ENCODE results near the gene SERPINA1. TPM values are rescaled to one million over a fixed set of nuclear protein-coding genes. Genes with fewer than 3 reads are reported as not detected.
"Not testable (repeated sequence)": the region's sequence is repeated elsewhere in the genome, so short reads cannot be mapped to it uniquely, and the experiment has no call there.

Gene SERPINA1
- total and polyA plus RNA-seq, 8 donors = 10.5 to 1,332 (median 80.3) TPM

DNA sequence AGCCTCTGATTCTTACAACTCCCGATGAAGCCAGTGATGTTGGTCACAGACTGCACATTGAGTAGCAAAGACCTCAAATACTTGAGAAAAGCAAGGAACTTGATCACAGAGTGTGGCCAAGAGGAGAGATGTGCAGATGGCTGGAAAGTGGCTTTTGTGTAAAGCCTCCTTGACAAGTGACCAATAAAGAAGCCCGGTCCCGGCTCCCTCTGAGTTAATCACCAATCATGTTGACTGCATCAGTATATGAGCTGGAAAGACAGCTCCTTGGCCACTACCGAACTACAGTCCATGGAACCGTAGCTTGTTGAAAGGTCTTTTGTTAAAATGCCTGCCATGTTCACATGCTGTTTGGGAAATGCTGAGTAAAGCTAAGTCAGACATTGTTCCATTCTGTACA is 41.6 kb downstream of the SERPINA1 start:
- 78 to 90% (median 87%) methylated on average over 5 of the region's 5 CpGs for WGBS, 5 donors
- H3K4me1 ChIP-seq = peaks cover 0 to 14% (median 7%) of the 10 kb centered on the region in 4 donors
- H3K27me3 ChIP-seq = peaks cover 0 to 6% (median 0%) of the 10 kb centered on the region in 3 donors
- H3K4me3 ChIP-seq = no peak overlapping the region
- H3K36me3 ChIP-seq = no peaks in the 10 kb centered on the region
- intact Hi-C loops (cut with DNase I; ENCODE audit: low total_unique reads) = no loop called here
- H3K27ac ChIP-seq = no peak overlapping the region
- TF ChIP-seq, protein P1, sequence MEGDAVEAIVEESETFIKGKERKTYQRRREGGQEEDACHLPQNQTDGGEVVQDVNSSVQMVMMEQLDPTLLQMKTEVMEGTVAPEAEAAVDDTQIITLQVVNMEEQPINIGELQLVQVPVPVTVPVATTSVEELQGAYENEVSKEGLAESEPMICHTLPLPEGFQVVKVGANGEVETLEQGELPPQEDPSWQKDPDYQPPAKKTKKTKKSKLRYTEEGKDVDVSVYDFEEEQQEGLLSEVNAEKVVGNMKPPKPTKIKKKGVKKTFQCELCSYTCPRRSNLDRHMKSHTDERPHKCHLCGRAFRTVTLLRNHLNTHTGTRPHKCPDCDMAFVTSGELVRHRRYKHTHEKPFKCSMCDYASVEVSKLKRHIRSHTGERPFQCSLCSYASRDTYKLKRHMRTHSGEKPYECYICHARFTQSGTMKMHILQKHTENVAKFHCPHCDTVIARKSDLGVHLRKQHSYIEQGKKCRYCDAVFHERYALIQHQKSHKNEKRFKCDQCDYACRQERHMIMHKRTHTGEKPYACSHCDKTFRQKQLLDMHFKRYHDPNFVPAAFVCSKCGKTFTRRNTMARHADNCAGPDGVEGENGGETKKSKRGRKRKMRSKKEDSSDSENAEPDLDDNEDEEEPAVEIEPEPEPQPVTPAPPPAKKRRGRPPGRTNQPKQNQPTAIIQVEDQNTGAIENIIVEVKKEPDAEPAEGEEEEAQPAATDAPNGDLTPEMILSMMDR (IDR thresholded peaks at IDR 0.05) = no peak
- H3K9me3 ChIP-seq = no peaks in the 10 kb centered on the region
- DNase-seq = no peak

DNA sequence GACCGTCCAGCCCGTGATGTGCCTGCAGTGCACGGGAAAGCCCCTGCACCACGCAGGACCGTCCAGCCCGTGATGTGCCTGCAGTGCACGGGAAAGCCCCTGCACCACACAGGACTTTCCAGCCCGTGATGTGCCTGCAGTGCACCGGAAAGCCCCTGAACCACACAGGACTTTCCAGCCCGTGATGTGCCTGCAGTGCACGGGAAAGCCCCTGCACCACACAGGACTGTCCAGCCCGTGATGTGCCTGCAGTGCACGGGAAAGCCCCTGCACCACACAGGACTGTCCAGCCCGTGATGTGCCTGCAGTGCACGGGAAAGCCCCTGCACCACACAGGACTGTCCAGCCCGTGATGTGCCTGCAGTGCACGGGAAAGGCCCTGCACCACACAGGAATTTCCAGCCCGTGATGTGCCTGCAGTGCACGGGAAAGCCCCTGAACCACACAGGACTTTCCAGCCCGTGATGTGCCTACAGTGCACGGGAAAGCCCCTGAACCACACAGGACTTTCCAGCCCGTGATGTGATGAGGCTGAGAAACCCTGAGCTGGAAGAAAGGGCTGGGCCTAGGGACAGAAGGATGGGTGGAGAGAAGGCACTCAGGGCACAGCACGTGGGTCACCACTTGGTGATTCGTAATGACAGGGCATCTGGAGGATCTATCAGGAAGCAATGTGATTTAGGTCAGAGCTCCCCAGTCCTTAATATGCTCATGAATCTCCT is 42.2 kb downstream of the SERPINA1 start:
- 60 to 68% (median 68%) methylated on average over 16 to 24 of the region's 24 CpGs for WGBS, 5 donors
- H3K9me3 ChIP-seq; H3K27me3 ChIP-seq; H3K4me3 ChIP-seq; DNase-seq; H3K36me3 ChIP-seq; intact Hi-C loops (cut with DNase I; ENCODE audit: low total_unique reads); H3K27ac ChIP-seq: not testable (repeated sequence)
- peaks cover 0 to 17% (median 8%) of the 10 kb centered on the region in 4 donors for H3K4me1 ChIP-seq

DNA sequence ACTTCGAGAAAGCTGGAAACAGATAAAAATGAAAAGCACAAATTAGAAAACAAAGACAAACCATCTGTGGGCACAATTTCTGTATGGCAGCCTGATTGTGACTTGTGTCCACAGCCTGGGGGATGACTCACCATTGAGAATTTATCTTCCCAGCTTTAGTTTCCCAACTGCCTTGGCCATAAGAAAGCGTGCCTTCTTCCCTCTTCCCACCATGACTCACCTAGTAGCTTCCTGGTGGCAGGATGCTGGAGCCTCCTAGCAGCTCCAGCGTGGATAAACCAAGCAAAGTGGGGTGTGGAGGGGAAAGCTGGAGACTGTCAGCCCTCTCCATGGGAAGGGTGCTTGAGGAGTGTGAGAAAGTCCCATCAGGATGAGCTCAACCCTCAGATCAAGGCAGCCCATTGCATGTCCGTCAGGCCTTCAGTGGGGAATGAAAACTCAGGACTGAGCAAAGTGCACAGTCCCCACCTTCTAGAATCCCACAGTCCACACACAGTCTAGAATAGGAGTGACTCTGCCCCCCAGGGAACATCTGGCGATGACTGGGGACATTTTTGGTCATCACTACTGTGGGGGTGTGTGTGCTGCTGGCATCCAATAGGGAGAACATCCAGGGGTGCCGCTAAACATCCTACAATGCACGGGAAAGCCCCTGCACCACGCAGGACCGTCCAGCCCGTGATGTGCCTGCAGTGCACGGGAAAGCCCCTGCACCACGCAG is 42.9 kb downstream of the SERPINA1 start:
- H3K27me3 ChIP-seq = peaks cover 0 to 6% (median 0%) of the 10 kb centered on the region in 3 donors
- no peak for TF ChIP-seq EP300 (IDR thresholded peaks at IDR 0.05)
- TF ChIP-seq, protein P1 (IDR thresholded peaks at IDR 0.05) = no peak
- no peak for TF ChIP-seq POLR2A (IDR thresholded peaks at IDR 0.05)
- TF ChIP-seq POLR2AphosphoS5 (IDR thresholded peaks at IDR 0.05) = peak in 1 of 3 donors; percentile 38
- H3K9me3 ChIP-seq = no peaks in the 10 kb centered on the region
- no peak for DNase-seq
- peaks cover 0 to 17% (median 8%) of the 10 kb centered on the region in 4 donors for H3K4me1 ChIP-seq
- intact Hi-C loops (cut with DNase I; ENCODE audit: low total_unique reads) = no loop called here
- no peak overlapping the region for H3K27ac ChIP-seq
- no peak overlapping the region for H3K4me3 ChIP-seq
- WGBS, 5 donors = 65 to 82% (median 79%) methylated on average over 11 to 12 of the region's 12 CpGs
- no peaks in the 10 kb centered on the region for H3K36me3 ChIP-seq

DNA sequence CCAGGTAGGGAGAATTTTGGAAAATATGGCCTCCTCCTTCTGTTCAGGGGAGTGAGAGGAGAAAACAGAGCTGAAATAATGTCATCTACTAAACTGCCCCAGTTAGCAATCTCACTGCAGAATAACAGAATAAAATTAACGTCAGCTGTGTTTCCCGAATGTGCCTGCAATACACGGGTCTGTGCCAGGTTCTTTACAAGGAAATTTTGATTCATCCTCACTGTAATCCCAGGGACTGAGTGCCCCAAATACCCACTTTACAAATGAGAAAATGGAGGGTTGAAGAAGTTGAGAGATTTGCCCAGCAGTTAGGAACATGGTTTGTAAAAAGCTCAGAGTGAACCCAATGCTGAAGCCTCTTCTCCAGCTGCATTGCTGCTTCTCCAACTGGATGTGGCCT is 44.0 kb downstream of the SERPINA1 start:
- TF ChIP-seq EP300 (IDR thresholded peaks at IDR 0.05) = no peak
- TF ChIP-seq, protein P1 (IDR thresholded peaks at IDR 0.05) = no peak
- no peak for TF ChIP-seq POLR2AphosphoS5 (IDR thresholded peaks at IDR 0.05)
- TF ChIP-seq POLR2A (IDR thresholded peaks at IDR 0.05) = no peak
- no peaks in the 10 kb centered on the region for H3K9me3 ChIP-seq
- peaks cover 0 to 7% (median 0%) of the 10 kb centered on the region in 3 donors for H3K27me3 ChIP-seq
- DNase-seq = no peak
- WGBS, 5 donors = 66 to 91% (median 81%) methylated on average over 3 of the region's 3 CpGs
- H3K4me1 ChIP-seq = peaks cover 0 to 17% (median 8%) of the 10 kb centered on the region in 4 donors
- H3K27ac ChIP-seq = no peak overlapping the region
- intact Hi-C loops (cut with DNase I; ENCODE audit: low total_unique reads) = no loop called here
- H3K36me3 ChIP-seq = no peaks in the 10 kb centered on the region
- no peak overlapping the region for H3K4me3 ChIP-seq
